ENCODE results near the gene CDK5RAP2.

Gene CDK5RAP2

GRCh38 chr9:120435091-120435490, 144.9 kb downstream of the CDK5RAP2 start:
- no peak for DNase-seq (ENCODE audit: low read depth)

- DNase-seq (ENCODE audit: low read depth), result no peak
Observed at GRCh38 chr9:120434532-120434931, 145.4 kb downstream of the CDK5RAP2 start.

GRCh38 chr9:120433701-120434100, 146.3 kb downstream of the CDK5RAP2 start:
- no peak for DNase-seq (ENCODE audit: low read depth)

DNA sequence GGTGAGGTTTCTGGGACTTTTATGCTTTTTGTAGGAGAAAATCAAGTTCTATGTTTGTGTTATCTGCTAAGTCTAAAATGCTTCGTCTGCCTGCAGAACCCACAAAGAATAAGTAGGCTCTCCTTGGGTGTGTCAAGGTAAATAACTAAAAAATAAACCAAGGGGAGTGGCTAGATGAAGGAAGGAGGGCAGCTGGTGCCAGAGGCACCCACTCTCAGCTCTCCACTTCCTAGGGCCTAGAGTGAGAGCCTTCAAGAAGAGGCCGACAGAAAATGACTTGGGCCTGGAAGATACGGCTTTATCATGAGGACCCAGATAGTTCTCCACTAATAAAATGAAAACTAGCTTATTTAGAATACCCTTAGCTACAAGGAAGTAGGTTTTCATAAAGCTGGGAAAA, 147.4 kb downstream of the CDK5RAP2 start:
- no peak for DNase-seq (ENCODE audit: low read depth)

GRCh38 chr9:120431268-120431667, 148.7 kb downstream of the CDK5RAP2 start:
- no peak for DNase-seq (ENCODE audit: low read depth)

DNA sequence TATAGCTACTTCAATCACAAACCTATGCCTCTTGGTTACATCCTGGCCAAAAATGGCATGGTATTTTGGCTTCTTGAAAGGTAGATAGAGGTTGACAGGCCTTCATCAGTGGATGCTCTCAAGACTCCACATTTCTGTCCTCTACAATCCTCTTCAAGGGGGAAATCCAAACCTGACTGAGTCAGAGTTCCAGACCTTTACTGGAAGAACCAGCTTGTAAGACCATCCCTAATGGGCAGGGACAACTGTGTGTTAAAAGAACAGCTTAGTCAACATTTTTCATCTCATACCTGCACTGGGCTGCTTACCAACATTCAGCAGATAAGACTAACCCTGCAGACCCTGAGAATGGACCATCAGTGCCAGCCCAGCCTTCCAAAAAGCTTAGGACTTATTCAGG, 155.7 kb downstream of the CDK5RAP2 start:
- no peak for DNase-seq (ENCODE audit: low read depth)

- DNase-seq (ENCODE audit: low read depth), result no peak
Observed at GRCh38 chr9:120423812-120424211, 156.2 kb downstream of the CDK5RAP2 start.

GRCh38 chr9:120421977-120422376, 158.0 kb downstream of the CDK5RAP2 start:
- DNase-seq (ENCODE audit: low read depth), result no peak

DNA sequence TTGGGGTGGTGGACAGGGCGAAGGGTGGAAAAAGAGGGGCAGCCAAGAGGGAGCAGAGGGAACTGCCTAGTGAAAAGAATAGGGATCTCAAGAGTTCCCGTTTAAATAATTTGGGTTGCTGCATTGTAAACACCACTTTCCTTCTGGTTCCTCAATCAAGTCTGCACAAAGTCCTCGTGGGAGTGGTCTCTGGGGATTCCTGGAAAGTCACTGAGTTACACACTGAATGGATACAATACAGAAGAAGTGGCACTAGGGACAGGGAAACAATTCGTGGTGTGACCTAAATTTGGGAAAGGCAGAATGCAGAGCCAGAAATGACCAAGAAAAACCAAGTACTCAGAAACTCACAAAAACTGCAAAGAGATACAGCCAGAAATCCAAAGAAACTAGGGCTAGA, 161.7 kb downstream of the CDK5RAP2 start:
- no peak for DNase-seq (ENCODE audit: low read depth)

DNA sequence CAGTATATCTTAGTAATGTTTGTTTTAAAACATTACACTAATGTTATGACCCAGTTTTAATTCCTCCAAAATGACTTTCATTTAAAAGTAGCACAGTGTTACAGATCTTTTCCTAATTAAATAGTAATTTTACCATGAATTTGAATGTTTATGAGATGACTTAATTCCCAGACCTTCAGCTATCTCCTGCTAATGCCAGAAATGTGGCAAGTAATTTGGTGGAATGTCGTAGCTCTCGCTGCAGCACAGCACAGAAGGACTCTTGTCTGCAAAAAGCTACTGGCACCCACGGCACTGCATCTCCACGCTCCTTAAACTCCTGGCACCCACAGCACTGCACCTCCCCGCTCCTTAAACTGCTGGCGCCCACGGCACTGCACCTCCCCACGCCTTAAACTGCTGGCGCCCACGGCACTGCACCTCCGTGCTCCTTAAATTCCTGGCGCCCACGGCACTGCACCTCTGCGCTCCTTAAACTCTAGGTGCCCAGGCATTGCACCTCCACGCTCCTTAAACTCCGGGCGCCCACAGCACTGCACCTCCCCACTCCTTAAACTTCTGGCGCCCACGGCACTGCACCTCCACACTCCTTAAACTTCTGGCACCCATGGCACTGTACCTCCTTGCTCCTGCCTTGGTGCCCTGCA, 163.1 kb downstream of the CDK5RAP2 start:
- no peak for DNase-seq (ENCODE audit: low read depth)

DNA sequence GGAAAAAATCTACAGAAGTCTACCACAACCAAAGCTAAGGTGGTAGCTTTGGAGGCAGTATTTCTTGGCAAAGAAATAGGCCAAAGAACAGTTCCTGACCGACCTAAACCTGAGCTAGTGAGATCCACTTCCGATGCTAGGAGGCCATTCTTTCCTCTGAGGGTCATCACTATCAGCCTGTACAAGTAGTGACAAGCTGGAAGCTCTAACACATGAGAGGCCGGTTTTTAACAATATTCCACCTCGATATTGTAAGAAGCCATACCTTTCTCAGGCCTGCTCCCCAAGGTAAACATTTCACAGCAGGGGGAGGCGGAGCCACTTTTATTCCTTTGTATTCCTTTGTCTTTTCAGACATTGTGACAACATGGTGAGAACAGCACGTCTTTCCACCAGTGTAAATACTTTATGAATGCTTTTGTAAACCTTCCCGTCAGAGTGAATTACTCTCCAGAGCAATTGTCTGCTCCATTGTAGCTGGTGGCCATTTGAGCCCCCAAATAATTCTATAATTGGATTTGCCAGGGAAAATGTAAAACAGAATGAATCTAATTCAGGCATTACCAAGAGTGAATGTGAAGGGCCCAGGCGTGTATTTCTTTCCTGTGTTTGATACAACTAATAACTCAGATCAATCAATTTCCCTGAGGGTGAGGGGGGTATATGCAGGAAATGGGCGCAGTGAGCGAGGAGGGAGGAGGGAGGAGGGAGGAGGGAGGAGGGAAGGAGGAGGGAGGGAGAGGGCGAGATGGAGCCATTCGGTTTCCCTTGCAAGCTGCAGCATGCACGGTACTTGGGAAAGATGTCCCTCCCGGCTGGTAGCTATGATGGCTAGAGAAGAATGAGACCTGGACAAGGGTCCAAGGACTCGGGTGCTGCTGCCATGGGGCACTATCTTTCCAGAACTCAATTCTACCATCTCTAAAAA, 166.6 kb downstream of the CDK5RAP2 start:
- DNase-seq (ENCODE audit: low read depth), result no peak

DNA sequence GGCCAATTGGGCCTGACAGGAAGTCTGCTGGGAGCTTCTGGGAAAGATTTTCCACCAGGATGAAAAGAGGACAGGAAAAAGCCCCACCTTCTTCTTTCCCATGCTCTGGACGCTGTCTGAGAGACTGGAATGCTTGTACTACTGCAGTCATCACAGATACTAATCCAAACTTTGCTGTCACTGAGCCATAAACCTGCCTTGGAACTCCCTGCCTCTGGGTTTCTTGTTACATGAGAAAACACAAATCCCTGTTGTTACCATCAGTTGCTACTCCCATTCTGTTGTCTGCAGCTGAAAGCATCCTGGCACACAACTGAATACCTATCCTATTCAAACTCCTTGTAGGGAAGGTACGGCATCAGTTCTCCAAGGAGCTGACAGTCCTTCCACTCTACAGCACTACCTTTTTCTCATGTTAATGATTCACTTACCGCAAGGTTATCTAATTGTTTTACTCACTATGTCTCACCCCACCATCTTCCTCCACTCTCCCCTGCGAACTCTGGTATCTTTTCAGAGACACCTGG, 167.5 kb downstream of the CDK5RAP2 start:
- DNase-seq (ENCODE audit: low read depth), result no peak

GRCh38 chr9:120411862-120412424, 168.0 kb downstream of the CDK5RAP2 start:
- DNase-seq (ENCODE audit: low read depth), result no peak

GRCh38 chr9:120410925-120411501, 169.0 kb downstream of the CDK5RAP2 start:
- DNase-seq (ENCODE audit: low read depth), result no peak

- no peak for DNase-seq (ENCODE audit: low read depth)
Observed at GRCh38 chr9:120408680-120409258, 171.2 kb downstream of the CDK5RAP2 start.

DNA sequence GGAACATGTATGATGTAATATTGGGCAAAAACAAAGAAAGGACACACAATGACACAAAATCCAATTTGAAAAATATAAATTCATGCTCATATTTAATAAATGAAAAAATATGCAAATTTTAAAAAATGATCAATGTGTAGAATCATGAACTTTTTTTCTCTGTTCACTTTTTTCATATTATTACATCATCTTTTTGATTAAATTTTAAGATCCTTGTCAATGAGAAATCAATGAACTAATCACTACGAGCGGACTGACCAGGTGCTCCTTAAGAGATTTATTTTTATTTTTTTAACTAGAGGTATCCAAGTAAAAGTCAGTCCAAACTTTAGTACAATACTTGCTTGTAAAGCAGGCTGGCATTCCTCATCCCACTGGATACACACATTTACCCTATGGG, 174.1 kb downstream of the CDK5RAP2 start:
- no peak for DNase-seq (ENCODE audit: low read depth)

DNA sequence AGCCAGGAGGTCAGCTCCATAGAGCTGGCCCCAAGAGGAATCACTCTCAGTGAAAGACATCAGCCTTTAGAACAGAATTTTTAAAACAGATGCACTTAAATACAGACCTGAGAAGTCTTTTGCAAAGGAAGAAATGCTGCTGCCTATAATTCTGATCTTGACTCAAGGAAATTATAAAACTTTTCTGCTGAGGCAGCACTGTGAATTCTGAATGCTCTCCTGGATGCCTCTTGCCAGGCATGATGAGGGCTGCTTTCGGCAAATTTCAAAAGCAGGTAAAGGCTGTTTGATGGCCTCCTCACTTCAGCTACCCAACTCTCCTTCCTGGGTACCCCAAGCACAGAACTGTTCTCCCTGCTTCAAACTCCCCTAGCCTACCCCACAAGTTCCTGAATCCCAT, 174.8 kb downstream of the CDK5RAP2 start:
- no peak for DNase-seq (ENCODE audit: low read depth)

- DNase-seq (ENCODE audit: low read depth), result no peak
Observed at GRCh38 chr9:120403543-120403856, 176.5 kb downstream of the CDK5RAP2 start.

DNA sequence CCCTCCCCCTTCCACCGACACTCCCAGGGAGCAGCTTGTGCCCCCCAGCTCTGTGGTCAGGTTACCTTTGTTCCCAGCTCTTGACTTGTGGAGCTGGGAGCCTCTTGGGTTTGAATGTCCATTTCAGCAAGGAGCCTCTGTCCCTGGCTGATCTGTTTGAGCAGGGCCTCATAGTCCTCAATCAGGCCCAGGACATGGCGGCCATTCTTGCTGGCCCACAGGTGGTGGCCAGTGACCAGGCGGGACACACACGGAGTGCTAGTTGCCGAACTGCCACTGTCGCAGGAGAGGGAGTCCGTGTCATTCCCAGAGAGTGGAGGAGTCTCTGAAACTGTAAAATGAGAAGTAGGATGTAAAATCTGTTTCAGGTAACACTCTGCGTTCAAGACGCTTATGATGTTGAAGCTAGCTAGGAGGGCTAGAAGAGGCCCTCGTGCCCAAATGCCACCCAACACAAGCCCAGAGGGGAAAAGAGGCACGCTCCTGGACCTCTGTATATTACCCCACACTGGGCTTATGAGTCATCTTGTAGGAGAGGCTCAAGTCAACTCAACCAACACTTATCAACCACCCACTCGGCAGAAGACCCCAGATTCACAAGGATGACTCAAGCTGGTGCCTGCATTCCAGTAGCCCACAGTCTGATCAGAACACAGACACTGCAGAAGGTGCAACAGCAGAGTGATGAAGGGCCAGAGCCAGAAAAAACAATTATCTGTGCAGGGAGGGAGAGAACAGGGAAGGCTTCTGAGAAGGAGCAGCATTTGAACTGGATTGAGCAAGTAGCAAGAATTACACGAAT, 177.0 kb downstream of the CDK5RAP2 start:
- no peak for DNase-seq (ENCODE audit: low read depth)

DNA sequence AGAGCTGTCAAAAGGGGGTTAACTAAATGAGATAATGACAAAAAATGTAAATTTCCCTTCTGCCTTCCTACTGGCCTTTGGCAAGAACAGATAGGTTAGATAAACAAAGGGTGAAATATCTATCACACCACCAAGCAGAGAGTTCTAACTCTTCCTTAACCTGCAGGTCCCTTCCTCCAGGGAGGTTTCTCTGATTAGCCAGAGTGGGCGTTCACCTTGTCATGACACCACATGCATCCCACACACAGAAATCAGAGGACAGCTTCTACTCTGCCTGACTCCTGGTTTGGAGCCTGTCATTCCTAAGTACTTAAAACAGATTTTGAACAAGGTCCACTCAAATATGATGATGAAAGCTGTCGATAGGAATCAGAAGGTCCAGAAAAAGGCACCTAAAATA, 180.0 kb downstream of the CDK5RAP2 start:
- DNase-seq (ENCODE audit: low read depth), result no peak

DNA sequence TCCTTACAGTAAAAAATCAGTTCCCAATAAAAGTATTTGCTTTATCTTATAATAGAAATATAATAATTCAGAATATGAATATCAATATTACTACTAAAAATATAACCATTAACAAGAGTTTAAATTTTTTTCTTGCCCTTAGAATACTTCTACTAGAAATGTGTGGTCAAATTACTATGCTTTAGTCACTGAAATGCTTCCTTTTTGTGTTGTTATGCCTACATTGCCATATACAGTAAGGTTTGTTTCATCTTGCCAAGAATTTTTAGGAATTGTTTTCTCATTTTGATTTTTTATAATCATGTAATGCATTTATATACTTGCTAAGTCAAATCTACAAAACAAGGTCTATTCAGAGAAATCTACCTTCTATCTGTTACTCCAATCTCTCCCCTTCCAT, 181.7 kb downstream of the CDK5RAP2 start:
- DNase-seq (ENCODE audit: low read depth), result no peak

GRCh38 chr9:120397453-120397852, 182.5 kb downstream of the CDK5RAP2 start:
- DNase-seq (ENCODE audit: low read depth), result no peak
